Glomerular endothelial cell (primary cell): ENCODE measurements around the gene TYW1. TPM values are rescaled to one million over a fixed set of nuclear protein-coding genes. Genes with fewer than 3 reads are reported as not detected.
"Not testable (repeated sequence)": the region's sequence is repeated elsewhere in the genome, so short reads cannot be mapped to it uniquely, and the experiment has no call there.

Experiments
- DNase-seq: peaks from one replicate; pipeline ENCODE4 v3.0.0-alpha.2; 2011; ENCODE audit warnings: low read depth, low spot score; ENCODE audit errors: extremely low read depth
- total RNA-seq: library from RNA; depleted of rRNA; stranded (reverse); fragments of >200 nt; gene quantifications from 2 replicates; pipeline ENCODE4 v1.2.3, GENCODE V29; 2015

The TYW1 gene
- total RNA-seq, 1 donor from 2014 or later, result 13.2 TPM

DNA sequence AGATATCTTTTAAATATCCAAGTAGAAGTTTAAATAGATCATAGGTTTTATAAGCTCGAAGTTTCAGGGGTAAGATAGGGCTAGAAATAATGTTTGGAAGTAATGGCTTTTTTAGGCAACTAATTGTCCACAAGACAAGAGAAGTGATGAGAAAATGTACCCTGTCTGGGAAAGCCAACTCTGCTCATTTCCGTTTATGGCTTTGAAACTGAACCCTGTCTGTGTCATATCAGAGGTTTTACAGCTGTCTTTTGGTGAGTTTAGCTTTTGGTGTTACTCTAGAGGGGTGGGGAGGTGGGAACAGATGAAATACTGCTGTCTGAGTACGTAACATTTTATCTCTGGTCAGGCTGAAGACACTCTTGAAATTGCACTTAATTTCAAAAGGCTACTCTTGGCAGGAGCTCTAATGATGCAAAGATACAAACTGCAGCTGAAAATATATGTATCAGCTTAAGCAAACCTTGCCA lies 189.1 kb downstream of the TYW1 start:
- DNase-seq, result not testable (repeated sequence)

DNA sequence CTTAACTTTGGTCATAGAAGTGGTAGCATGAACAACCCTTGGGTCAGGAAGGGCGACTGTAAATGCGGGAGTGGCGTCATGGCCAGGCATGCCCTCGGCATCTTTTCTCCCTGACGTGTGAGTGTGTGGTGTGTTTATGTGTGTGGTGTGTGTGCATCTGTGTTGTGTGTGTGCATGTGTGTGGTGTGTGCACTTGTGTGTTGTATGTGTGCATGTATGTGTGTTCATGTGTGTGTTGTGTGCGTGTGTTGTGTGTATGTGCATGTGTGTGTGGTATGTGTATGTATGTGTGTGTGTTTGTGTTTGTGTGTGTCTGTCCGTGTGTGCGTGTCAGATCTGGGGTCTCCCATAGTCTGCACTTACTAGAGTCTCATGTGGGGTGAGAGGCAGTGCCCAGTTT lies 192.5 kb downstream of the TYW1 start:
- DNase-seq, result not testable (repeated sequence)

DNA sequence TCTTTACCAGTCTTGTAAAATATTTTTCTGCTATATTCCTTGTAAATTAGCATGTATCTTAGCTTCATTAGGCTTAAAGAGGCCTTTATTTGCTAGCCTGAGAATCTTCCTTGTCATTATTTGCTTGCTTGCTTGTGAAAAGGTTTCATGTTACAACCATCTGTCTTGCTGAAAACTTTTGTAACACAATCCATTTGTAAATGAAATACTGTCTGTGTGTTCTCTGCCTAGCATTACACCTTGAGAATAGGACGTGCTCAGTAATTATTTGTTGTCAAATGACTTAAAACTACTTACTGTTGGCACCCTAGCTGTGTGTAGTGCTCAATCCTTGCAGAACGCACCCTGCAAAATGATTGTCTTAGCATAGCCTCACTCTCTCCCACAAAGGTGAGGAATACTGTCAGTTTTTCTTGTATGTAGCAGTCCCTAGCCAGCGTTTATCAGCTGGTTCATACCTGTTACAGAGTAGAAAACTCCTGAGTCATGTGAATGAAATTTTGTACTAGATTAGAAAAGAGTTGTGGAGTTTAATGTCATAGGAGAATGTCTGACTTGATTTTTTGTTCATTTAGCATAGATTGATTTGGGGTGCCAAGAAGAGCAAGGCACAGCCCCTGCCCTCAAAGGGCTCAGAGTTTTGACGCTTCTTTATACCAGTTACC lies 193.3 kb downstream of the TYW1 start:
- DNase-seq, result not testable (repeated sequence)

DNA sequence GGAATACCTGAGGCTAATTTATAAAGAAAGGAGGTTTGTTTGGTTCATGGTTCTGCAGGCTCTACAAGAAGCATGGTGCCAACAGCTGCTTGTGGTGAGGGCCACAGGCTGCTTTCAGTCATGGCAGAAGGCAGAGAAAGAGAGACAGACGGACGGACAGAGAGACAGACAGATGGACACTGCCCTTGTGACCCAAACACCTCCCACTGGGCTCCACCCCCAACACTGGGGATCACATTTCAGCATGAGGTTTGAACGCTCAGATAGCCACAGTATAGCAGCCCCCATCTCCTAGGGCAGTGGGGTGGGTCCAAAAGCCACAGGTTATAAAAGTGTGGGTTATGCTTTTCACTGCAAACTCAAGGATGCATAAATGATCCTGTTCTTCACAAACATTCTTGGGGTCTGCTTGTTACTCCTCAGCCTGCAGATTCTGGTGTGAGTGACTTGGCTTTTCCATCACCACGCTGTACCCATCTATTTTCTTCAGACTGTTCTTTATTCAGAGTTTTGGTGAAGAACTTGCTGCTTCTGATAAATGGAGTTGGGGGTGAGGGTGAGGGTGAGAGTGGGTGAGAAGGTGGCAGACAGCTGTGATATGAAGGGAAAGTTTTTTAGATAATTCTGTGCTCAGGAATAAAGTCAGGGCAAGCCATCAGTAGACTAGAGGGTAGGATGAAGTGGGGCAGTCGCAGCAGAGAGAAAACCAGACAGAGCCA lies 194.5 kb downstream of the TYW1 start:
- DNase-seq, result not testable (repeated sequence)

DNA sequence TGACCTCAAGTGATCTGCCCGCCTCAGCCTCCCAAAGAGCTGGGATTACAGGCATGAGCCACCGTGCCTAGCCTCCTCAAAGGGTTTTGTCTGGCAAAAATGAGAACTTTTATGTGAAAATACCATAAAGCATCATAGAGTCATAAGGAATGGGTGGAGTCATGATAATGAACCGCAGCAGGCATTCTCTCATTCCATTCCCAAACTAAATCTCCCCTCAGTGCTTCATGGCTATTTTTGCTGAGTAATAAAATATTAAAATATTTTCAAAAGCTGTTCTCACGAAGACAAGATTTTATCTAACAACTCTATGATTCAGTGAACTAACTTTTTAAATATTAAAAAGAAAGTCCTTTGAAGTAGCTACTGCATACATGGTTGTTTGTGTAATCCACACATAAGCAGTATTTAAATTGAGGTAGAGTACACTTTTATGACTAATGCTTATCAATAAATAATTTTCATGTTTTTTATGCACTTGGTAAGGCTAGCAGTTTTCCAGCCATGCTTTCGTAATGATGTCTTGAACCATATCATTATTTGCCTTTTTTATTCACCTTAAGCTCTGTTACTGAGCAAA lies 195.6 kb downstream of the TYW1 start:
- DNase-seq, result not testable (repeated sequence)

DNA sequence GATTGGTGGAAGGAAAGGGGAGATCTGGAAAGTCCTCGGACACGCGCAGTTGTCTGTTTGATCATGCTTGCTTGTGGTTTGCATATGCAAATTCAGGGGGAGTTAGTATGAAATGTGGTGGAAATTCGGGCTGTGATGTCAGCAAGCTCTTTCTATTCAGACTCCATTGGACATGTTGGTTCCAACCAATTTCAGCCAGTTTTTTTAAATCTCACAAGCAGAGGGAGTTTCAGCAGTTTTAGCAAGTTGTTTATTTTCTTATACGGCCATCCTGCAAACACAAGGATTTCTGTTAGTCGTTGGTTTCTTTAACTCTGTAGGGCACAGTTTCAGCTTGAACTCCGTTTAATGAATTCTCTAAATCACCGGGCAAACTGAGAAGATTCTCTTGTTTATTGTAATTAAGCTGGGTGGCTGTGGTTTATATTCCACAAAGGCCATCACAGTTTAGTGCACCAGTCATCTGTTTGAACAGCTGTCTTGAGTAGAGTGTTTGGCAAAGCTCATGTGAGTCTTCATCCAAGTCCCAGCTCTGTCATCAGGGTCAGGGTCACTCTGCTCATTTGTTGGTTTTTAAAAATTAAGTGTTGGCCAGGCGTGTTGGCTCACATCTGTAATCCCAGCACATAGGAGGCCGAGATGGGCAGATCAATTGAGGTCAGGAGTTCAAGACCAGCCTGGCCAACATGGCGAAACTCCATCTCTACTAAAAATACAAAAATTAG lies 196.4 kb downstream of the TYW1 start:
- DNase-seq, result not testable (repeated sequence)

DNA sequence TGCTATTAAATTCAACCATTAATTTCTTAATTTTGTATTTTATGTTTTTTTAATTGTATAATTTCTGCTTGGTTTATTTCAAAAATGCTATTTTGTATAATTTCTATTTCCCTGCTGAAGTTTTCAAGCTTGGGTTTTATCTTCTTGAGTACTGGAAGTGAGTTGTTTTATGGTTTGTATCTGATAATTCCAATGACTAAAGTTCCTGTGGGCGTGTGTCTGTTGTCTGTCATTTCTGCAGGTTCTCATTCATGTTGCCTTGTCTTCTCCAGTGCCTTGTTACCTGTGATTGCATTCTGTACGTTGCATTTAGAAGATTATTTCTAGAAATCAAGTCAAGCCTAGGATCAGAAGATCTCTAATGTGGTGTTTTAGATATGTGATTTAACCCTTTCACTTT lies 199.5 kb downstream of the TYW1 start:
- DNase-seq, result not testable (repeated sequence)

DNA sequence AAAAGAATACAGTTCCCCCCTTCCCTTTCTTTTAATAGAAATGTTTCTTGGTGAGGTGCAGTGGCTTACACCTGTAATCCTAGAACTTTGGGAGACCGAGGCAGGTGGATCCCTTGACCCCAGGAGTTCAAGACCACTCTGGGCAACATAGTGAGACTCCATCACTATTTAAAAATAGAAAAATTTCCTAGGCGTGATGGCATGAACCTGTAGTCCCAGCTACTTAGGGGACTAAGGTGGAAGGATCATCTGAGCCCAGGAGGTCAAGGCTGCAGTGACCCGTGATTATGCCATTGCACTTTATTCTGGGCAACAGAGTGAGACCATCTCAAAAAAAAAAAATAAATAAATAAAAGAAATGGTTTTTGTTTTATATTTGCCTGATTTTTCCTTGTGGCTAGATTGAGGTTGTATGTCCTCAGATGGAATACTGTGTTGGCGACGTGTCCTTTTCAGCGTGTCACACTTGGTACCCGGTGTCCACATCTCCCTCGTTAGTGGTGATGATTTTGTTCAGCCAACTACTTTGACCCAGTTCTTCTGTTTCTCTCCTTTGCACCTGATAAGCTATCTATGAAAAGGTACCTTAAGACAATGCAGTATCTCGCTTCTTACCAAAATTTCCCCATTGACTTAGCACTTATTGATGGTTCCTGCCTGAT lies 202.4 kb downstream of the TYW1 start:
- DNase-seq, result not testable (repeated sequence)

DNA sequence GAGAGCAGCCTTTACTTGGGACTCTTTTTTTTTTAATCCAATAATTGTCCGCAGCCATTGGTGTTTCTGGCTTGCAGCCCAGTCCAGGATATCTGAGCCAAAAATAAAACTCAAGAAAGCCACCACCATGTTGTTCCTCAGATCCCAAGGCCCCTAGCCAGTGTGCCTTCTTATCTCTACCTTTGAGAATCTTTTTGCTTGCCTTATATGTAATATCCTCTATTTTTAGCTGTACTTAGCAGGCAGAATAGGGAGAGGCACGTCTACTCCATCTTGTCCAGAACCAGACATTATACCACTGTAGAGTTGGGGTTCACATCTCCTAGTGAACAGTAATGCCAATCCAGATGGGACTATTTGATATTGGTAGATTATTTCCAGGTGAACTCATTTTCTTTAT lies 209.1 kb downstream of the TYW1 start:
- DNase-seq, result not testable (repeated sequence)

DNA sequence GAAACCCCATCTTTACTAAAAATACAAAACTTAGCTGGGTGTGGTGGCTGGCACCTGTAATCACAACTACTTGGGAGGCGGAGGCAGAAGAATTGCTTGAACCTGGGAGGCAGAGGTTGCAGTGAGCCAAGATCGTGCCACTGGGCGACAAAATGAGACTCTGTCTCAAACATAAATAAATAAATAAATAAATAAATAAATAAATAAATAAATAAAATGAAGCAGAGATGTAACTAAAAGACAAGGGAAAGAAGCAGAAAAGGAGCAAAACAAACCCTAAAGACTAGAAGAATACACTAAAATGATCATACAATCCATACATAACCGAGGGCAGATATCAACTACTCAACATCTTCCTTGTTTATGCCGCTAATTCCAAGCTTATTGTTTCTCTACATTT lies 209.8 kb downstream of the TYW1 start:
- DNase-seq, result no peak

DNA sequence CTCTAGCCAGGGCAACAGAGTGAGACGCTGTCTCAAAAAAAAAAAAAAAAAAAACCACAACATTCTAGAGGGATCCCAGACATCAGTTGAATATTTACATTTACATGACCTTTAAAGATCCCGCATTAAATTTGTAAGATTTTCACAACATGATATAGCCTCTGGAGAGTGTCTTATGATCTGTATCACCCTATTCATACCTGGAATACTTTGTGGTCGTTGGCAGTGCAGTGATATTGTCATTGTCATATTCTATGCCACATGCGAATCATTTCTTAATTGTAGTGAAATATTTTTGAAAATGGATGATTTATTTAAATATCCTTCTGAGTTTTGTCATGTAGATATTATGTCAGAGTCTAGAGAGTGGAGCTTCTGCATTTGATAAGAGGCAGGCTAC lies 212.0 kb downstream of the TYW1 start:
- DNase-seq, result not testable (repeated sequence)

DNA sequence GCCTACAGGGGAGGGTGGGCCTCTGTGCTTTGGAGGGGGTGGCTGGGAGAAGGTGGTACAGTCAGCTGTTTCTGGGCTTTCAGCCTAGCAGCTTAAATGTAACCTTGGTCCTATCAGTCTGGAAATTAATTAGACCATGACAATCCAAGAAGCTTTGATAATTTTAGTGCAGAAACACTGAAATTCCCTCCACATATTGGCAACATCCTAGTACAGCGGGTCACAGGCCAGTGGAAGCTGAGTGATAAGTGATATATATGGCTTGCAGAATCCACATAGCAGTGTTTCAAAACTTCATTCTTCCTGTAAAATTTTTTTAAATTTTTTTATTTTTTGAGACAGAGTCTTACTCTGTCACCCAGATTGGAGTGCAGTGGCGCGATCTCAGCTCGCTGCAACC lies 212.6 kb downstream of the TYW1 start:
- DNase-seq, result no peak

DNA sequence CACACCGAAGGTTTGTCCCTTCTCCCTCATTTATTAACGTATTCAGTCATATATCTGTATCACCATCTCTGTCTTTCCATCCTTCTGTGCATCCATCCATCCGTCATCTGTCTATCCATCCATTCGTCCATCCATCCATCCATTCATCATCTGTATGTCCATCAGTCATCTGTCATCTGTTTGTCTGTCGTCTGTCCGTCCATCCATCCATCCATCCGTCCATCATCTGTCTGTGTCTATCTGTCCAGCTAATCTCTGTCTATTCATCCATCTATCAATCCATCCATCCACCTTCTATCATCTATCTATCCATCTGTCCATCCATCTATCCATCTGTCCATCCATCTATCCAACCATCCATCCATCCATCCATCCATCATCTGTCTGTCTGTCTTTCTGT lies 213.9 kb downstream of the TYW1 start:
- no peak for DNase-seq

DNA sequence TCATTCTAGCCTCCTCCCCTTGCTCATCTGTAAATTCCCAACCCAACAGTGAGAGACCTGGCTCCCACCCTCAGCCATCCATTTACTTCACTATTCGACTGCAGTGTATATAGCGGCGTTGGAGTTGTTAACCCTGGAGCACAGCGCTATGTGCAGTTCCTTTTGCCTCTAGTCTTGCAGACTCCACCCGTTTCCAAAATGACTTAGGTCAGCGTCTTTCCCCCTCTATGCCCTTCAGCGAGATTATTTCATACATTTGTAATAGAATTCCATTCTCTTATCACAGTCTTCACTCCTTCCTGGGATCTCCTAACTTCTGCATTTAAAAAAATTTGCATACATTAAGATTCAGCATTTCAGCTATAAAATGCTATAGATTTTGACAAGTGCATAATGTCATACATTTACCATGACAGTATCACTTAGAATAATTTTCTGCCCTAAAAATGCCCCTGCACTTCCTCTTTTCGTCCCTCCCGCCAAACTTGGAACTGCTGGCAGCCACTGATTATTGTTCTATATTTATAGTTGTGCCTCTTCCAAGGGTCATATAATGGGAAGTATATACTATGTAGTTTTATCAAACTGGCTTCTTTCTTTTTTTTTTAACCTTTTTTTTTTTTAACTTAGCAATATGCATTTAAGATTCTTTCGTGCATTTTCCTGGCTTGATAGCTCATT lies 215.2 kb downstream of the TYW1 start:
- not testable (repeated sequence) for DNase-seq

DNA sequence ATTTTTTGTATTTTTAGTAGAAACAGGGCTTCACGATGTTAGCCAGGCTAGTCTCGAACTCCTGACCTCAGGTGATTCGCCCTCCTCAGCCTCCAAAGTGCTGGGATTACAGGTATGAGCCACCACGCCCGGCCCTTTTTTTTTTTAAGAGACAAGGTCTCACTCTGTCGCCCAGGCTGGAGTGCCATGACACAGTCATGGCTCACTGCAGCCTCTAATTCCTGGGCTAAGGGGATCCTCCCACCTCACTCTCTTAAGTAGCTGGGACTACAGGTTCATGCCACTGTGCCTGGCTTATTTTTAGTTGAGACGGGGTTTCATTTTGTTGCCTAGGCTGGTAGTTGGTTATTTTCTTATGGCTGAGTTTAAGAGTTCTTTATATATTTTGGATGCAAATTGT lies 216.4 kb downstream of the TYW1 start:
- not testable (repeated sequence) for DNase-seq

DNA sequence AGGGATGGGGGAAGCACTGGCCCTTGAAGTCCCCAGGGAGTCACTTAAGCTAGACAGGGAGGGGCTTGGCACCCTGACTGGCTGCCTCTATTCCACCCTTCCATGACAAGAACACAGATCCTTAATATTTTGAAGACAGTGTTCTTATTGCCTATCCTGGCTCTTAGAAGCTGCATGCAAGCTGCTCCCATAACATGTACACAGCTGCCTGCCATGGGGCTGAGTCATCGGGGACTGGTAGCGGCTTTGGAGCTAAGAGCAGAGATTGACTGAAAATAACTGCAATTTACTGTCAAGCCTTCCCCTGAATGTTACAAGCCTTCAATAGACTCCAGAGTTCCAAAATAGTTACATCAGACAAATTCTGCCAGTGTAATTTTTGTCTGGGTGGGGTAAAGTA lies 226.9 kb downstream of the TYW1 start:
- DNase-seq, result peak; percentile 3

DNA sequence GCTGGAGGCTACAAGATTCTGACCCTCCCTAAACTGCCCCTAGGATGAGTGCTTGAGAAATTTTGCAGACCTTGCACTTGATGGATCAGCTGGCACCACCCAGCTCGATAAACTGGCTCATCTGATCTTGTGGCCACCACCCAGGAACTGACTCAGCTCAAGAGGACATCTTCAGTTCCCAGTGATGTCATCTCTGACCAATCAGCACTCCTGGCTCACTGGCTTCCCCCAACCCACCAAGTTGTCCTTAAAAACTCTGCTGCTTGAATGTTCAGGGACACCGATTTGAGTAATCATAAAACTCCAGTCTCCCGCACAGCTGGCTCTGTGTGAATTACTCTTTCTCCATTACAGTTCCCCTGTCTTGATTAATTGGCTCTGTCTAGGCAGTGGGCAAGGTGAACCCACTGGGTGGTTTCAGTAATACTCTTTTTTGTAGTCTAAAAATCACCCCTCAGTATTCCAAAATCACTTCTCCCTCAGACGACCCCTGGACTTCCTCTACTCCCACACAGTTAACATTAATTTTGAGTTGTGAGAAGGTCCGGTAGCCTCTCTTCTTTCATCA lies 229.8 kb downstream of the TYW1 start:
- DNase-seq, result not testable (repeated sequence)

DNA sequence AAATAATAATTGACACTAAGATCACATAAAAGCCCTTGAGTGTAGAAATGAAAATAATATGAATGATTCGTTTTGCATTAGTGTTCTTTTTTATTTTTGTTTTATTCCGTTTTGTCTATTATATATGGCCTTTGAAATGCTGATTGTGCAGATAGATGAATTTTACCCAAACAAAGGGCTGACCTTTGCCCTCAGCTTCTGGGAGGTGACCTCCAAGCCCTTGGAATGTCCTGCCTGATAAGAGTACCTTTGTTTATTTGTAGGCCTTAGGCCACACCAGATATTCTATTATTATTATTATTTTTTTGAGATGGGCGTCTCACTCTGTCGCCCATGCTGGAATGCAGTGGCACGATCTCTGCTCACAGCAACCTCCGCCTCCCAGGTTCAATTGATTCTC lies 230.3 kb downstream of the TYW1 start:
- not testable (repeated sequence) for DNase-seq

DNA sequence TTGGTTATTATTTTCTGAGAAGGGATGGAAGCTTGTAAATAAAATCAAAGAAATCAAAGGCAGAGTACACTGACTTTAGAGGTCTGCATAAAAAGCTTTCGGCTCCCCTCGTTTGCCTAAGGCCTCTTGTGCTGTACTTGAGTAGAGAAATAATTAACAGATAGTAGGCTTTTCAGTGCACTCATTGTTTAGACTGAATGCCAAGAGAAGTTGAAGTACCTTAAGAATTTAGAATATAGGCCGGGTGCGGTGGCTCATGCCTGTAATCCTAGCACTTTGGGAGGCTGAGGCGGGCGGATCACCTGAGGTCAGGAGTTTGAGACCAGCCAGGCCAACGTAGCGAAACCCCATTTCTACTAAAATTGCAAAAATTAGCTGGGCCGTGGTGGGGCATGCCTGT lies 232.4 kb downstream of the TYW1 start:
- not testable (repeated sequence) for DNase-seq

DNA sequence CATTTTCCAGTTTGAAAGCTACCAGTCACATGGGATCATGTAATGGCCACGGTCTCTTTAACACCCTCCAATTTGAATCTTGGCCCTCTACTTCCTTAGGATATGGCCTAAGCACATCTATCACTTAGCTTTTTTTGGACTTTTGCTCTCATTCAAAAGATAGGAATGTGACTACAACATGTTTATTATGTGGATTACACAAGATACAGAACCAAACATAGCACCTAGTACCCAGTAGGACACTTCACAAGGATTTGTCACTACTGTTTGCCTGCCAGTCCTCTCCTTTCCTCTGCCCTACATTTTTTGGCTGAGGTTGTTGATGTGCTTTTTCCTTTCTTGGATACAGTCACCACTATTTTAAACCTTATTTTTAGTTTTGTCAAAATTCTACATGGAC lies 233.4 kb downstream of the TYW1 start:
- not testable (repeated sequence) for DNase-seq
